Panc1 (cell line): ENCODE measurements around the gene B3GALT4. TPM values are rescaled to one million over a fixed set of nuclear protein-coding genes. Genes with fewer than 3 reads are reported as not detected.

Experiments
- ATAC-seq: fragments of 200-7000 bp; cut with Tn5 transposase; 2 replicates; pipeline ENCODE4 v1.9.1; 2020; ENCODE audit warnings: mild to moderate bottlenecking, moderate library complexity
- BruUV-seq: library from RNA; stranded (reverse); fragments of 400-500 nt; replicated peaks from 2 replicates; lab custom pipeline; 2021; lab: Mats Ljungman, UMichigan
- CTCF ChIA-PET: fragments of 300-600 bp; sonication (Branson Sonifier 250); formaldehyde crosslinking; loops from one replicate; lab custom pipeline; 2022; ENCODE audit warnings: antibody characterized with exemption; lab: Charles Lee
- POLR2A ChIA-PET: fragments of 300-600 bp; sonication (Branson Sonifier 250); formaldehyde crosslinking; loops from one replicate; lab custom pipeline; 2022; ENCODE audit warnings: antibody characterized with exemption; lab: Charles Lee
- DNase-seq: peaks from one replicate; pipeline ENCODE4 v3.0.0-alpha.2; 2010; ENCODE audit warnings: low read depth, low spot score
- H3K27ac ChIP-seq: 2 replicates; pipeline ENCODE4 v1.5.1; 2011; ENCODE audit warnings: mild to moderate bottlenecking, low read length, inconsistent platforms
- H3K27me3 ChIP-seq: fragments of 200-500 bp; sonication (Bioruptor generic); 2 replicates; pipeline ENCODE4 v1.6.0; 2014; ENCODE audit warnings: low read length, inconsistent platforms; ENCODE audit not compliant: control insufficient read depth, insufficient read depth
- H3K36me3 ChIP-seq: fragments of 200-500 bp; sonication (Bioruptor generic); 2 replicates; pipeline ENCODE4 v1.5.1; 2014; ENCODE audit warnings: inconsistent platforms, mild to moderate bottlenecking, low read length, moderate library complexity; ENCODE audit not compliant: control insufficient read depth, insufficient read depth
- H3K4me1 ChIP-seq: 2 replicates; pipeline ENCODE4 v1.5.1; 2011; ENCODE audit warnings: inconsistent platforms, mild to moderate bottlenecking, low read length, moderate library complexity; ENCODE audit not compliant: control insufficient read depth, insufficient read depth
- H3K4me3 ChIP-seq, 2 experiments: 2 replicates each; pipeline ENCODE4 v1.5.1; 2011 to 2012; ENCODE audit warnings: low read depth in 2 of 2, low read length in 2 of 2, mild to moderate bottlenecking in 2 of 2, inconsistent platforms in 1 of 2, moderate library complexity in 1 of 2
- H3K9me3 ChIP-seq: fragments of 200-500 bp; sonication (Bioruptor generic); 2 replicates; pipeline ENCODE4 v1.5.1; 2014; ENCODE audit warnings: low read depth, mild to moderate bottlenecking, inconsistent platforms, low read length, moderate library complexity; ENCODE audit not compliant: control insufficient read depth, insufficient read depth
- CTCF ChIP-seq: fragments of 450-650 bp; IDR thresholded peaks from 2 replicates; pipeline ENCODE4 v1.5.1; 2017; ENCODE audit warnings: mild to moderate bottlenecking
- POLR2AphosphoS5 ChIP-seq: IDR thresholded peaks from 2 replicates; pipeline ENCODE4 v1.6.1; 2012; ENCODE audit warnings: mild to moderate bottlenecking, low read depth, low read length, moderate library complexity
- SIN3A ChIP-seq: IDR thresholded peaks from 2 replicates; pipeline ENCODE4 v1.6.1; 2012; ENCODE audit warnings: low read depth, mild to moderate bottlenecking, low read length, moderate library complexity, borderline replicate concordance; ENCODE audit not compliant: insufficient read depth
- TCF7L2 ChIP-seq: IDR thresholded peaks from 2 replicates; pipeline ENCODE4 v1.6.1; 2011; ENCODE audit warnings: mild to moderate bottlenecking, low read depth, low read length, inconsistent platforms
- in situ Hi-C: cut with HindIII; loops from 2 replicates; pipeline ENCODE4 v1.10.0; 2016; ENCODE audit warnings: low sequenced_read_pairs, low pct_unique_long_range_greater_than_20kb
- intact Hi-C: fragments of 100-400 bp; cut with micrococcal nuclease; formaldehyde crosslinking; loops from one replicate; pipeline ENCODE4 v1.10.0; 2022; ENCODE audit not compliant: unreplicated experiment
- microRNA-seq: library from miRNA; unstranded; fragments of <30 nt; microRNA quantifications from one replicate; pipeline ENCODE4 v1.1.0, GENCODE V29; 2020; ENCODE audit not compliant: unreplicated experiment
- total RNA-seq: library from RNA; stranded (reverse); gene quantifications from one replicate; pipeline ENCODE4 v1.2.1, GENCODE V29; 2021; ENCODE audit not compliant: unreplicated experiment
- TF ChIP-seq, protein P1 (sequence below), 2 experiments: IDR thresholded peaks; 2 replicates each; pipeline ENCODE4 v1.6.1; 2011 to 2012; ENCODE audit warnings: low read depth in 2 of 2, control low read depth in 1 of 2, low read length in 1 of 2, mild to moderate bottlenecking in 1 of 2, moderate library complexity in 1 of 2; ENCODE audit not compliant: insufficient read depth in 1 of 2

B3GALT4 gene
- total RNA-seq, 1 experiment from 2014 or later: 6.0 TPM

DNA sequence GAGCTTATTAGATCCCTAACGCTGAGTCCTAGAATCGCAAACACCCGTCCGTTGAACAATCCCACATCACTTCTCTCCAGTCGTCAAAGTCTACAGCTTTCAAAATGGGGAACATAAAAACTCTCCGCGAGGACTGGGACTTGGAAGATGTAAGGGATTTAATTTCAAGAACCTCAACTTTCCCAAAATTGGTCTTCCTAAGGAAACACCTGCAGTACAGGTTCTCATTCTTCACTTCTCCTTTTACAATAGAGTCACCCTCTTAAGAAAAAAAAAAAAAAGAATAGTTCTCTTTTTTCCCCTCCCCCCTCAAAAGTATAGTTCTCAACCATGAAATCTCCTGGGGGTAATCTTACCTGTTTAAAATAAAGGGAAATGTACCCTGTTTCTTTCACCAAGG lies 47.2 kb downstream of the B3GALT4 start:
- BruUV-seq: no TSS peak
- ATAC-seq (no peak), DNase-seq (no peak)
- peaks cover 13% of the 10 kb centered on the region for H3K36me3 ChIP-seq
- H3K4me3 ChIP-seq: peak overlapping the region; percentile 65 to 81
- TF ChIP-seq CTCF (no peak), TCF7L2 (no peak), POLR2AphosphoS5 (no peak), SIN3A (no peak)
- TF ChIP-seq, protein P1, sequence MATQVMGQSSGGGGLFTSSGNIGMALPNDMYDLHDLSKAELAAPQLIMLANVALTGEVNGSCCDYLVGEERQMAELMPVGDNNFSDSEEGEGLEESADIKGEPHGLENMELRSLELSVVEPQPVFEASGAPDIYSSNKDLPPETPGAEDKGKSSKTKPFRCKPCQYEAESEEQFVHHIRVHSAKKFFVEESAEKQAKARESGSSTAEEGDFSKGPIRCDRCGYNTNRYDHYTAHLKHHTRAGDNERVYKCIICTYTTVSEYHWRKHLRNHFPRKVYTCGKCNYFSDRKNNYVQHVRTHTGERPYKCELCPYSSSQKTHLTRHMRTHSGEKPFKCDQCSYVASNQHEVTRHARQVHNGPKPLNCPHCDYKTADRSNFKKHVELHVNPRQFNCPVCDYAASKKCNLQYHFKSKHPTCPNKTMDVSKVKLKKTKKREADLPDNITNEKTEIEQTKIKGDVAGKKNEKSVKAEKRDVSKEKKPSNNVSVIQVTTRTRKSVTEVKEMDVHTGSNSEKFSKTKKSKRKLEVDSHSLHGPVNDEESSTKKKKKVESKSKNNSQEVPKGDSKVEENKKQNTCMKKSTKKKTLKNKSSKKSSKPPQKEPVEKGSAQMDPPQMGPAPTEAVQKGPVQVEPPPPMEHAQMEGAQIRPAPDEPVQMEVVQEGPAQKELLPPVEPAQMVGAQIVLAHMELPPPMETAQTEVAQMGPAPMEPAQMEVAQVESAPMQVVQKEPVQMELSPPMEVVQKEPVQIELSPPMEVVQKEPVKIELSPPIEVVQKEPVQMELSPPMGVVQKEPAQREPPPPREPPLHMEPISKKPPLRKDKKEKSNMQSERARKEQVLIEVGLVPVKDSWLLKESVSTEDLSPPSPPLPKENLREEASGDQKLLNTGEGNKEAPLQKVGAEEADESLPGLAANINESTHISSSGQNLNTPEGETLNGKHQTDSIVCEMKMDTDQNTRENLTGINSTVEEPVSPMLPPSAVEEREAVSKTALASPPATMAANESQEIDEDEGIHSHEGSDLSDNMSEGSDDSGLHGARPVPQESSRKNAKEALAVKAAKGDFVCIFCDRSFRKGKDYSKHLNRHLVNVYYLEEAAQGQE (IDR thresholded peaks at IDR 0.05; ENCODE audit: insufficient read depth in 1 of 2, low read depth in 2 of 2, low read length in 1 of 2): no peak
- no peaks in the 10 kb centered on the region for H3K27me3 ChIP-seq
- in situ Hi-C loops (no loop called here), intact Hi-C loops (no loop called here)
- POLR2A ChIA-PET: interaction anchor here (0.6 kb wide), 1 partner anchor 102 kb away, joined by 6 read pairs; no protein-coding TSS in a partner anchor
- no peaks in the 10 kb centered on the region for H3K9me3 ChIP-seq
- peak overlapping the region; percentile 89 for H3K27ac ChIP-seq
- CTCF ChIA-PET: no interaction called here
- peaks cover 34% of the 10 kb centered on the region for H3K4me1 ChIP-seq

Small RNA genes within 50 kb of the gene (microRNA-seq; reads per million reads assigned to microRNA genes)
- gene MIR6834 (not detected), gene MIR6873 (not detected)

Other genes with a start within 250 kb of the B3GALT4 start
- gene HLA-DPA1, start 203.5 kb upstream of the B3GALT4 start, total RNA-seq: 0.69 TPM
- 0.64 TPM for gene HLA-DPB1, start 201.1 kb upstream of the B3GALT4 start, total RNA-seq
- 0.57 TPM for gene COL11A2, start 84.7 kb upstream of the B3GALT4 start, total RNA-seq
- 27.4 TPM for gene RXRB, start 76.5 kb upstream of the B3GALT4 start, total RNA-seq
- gene SLC39A7, start 76.3 kb upstream of the B3GALT4 start, total RNA-seq: 135 TPM
- 7.4 TPM for gene HSD17B8, start 72.5 kb upstream of the B3GALT4 start, total RNA-seq
- gene RING1, start 68.6 kb upstream of the B3GALT4 start, total RNA-seq: 33.7 TPM
- gene VPS52, start 5.2 kb upstream of the B3GALT4 start, total RNA-seq: 77.7 TPM
- gene RPS18, start 5.0 kb upstream of the B3GALT4 start, total RNA-seq: 1,987 TPM
- 80.6 TPM for gene WDR46, start 12.1 kb downstream of the B3GALT4 start, total RNA-seq
- 101 TPM for gene PFDN6, start 12.5 kb downstream of the B3GALT4 start, total RNA-seq
- 84.4 TPM for gene RGL2, start 21.8 kb downstream of the B3GALT4 start, total RNA-seq
- gene TAPBP, start 37.0 kb downstream of the B3GALT4 start, total RNA-seq: 246 TPM
- 16.0 TPM for gene ZBTB22, start 40.6 kb downstream of the B3GALT4 start, total RNA-seq
- 77.6 TPM for gene DAXX, start 45.8 kb downstream of the B3GALT4 start, total RNA-seq
- 81.8 TPM for gene KIFC1, start 114.7 kb downstream of the B3GALT4 start, total RNA-seq
- gene PHF1, start 133.9 kb downstream of the B3GALT4 start, total RNA-seq: 51.6 TPM
- 338 TPM for gene CUTA, start 141.0 kb downstream of the B3GALT4 start, total RNA-seq
- gene SYNGAP1, start 142.9 kb downstream of the B3GALT4 start, total RNA-seq: 29.0 TPM
- gene ZBTB9, start 177.5 kb downstream of the B3GALT4 start, total RNA-seq: 17.6 TPM